Adrenal gland (tissue), 12 donors: ENCODE results near the gene FAM117B. TPM values are rescaled to one million over a fixed set of nuclear protein-coding genes. Genes with fewer than 3 reads are reported as not detected.

Experiments used
- DNase-seq, 7 donors: peaks; one replicate each; pipeline ENCODE4 v3.0.0-alpha.2; 2019 to 2020
- H3K27ac ChIP-seq, 5 donors: fragments of 200-600 bp; sonication (generic) in 4 of 5; 1 replicate in 3 of 5; 2 replicates in 2 of 5; pipeline versions ENCODE4 v1.5.1 to v1.8.0; 2016 to 2020; ENCODE audit warnings: mild to moderate bottlenecking in 1 of 5
- H3K27me3 ChIP-seq: fragments of 200-600 bp; 2 replicates; pipeline ENCODE4 v1.8.0; 2021
- H3K36me3 ChIP-seq, 2 donors: fragments of 200-600 bp; replicated peaks in 1 of 2; 1 replicate in 1 of 2; 2 replicates in 1 of 2; pipeline versions ENCODE4 v1.5.1 to v1.8.0; 2018 to 2022
- H3K4me1 ChIP-seq, 2 donors: fragments of 200-600 bp; replicated peaks in 1 of 2; 1 replicate in 1 of 2; 2 replicates in 1 of 2; pipeline versions ENCODE4 v1.5.1 to v1.8.0; 2018 to 2021
- H3K4me3 ChIP-seq, 4 donors: fragments of 200-600 bp; sonication (generic) in 3 of 4; one replicate each; pipeline ENCODE4 v1.5.1; 2016 to 2018
- H3K9me3 ChIP-seq, 3 donors: fragments of 200-600 bp; sonication (generic) in 1 of 3; replicated peaks in 1 of 3; 1 replicate in 2 of 3; 2 replicates in 1 of 3; pipeline versions ENCODE4 v1.5.1 to v1.8.0; 2016 to 2021
- CTCF ChIP-seq, 6 experiments: fragments of 450-650 bp in 4 of 6; fragments of 200-600 bp in 2 of 6; sonication (generic) in 1 of 6; IDR thresholded peaks; 1 replicate in 5 of 6; 2 replicates in 1 of 6; pipeline versions ENCODE4 v1.5.1 to v1.8.0; 2016 to 2021; ENCODE audit warnings: antibody characterized with exemption in 6 of 6, mild to moderate bottlenecking in 2 of 6, moderate library complexity in 1 of 6
- POLR2A ChIP-seq, 2 donors: fragments of 450-650 bp; IDR thresholded peaks; one replicate each; pipeline ENCODE4 v1.6.1; 2017; ENCODE audit warnings: antibody characterized with exemption in 2 of 2, mild to moderate bottlenecking in 2 of 2, moderate library complexity in 1 of 2
- WGBS, 4 donors: extraction: QIAGEN DNeasy Blood & Tissue Kit in 2 of 4; methylation state at CpG; one replicate each; pipeline versions ENCODE4 v1.1.5 to v1.1.7; 2013 to 2017; 5-methylcytosine and 5-hydroxymethylcytosine counted together
- intact Hi-C, 2 donors: fragments of 100-400 bp; cut with DNase I; formaldehyde crosslinking; loops; one replicate each; pipeline versions ENCODE4 v1.14.1 to v1.15.0; 2022 to 2023
- polyA plus RNA-seq, 3 donors: library from polyadenylated mRNA; stranded (reverse); fragments of 200-250 nt in 2 of 3; fragments of 350-450 nt in 1 of 3; fragmentation: Illumina TruSeq in 1 of 3; extraction: RNeasy Lipid Tissue Mini Kit (QIAGEN cat#74804) in 1 of 3; gene quantifications; one replicate each; pipeline ENCODE4 v1.2.3, GENCODE V29; 2013 to 2014
- total RNA-seq, 9 donors: library from RNA; depleted of rRNA in 4 of 9; stranded (reverse); fragments of >200 nt in 4 of 9; fragments of 120-200 nt in 1 of 9; fragmentation: NEBNext Ultra II Directional in 1 of 9; extraction: Animal tissue kit (Norgen Biotek cat#: 25700) in 1 of 9; gene quantifications; one replicate each; pipeline versions ENCODE4 v1.1.0 to v1.2.4, GENCODE V29; 2013 to 2023
- donor health status: healthy with polysubstance abuse.
- donor health status: Bipolar disorder and iron deficiency.
- donor health status: DM: yes; HTN: yes; CAD: no.
- donor health status: DM: no; HTN: no; CAD: no.
- donor health status: DM: no; HTN: no; CAD: no.
- donor health status: DM: yes; HTN: yes; CAD: no.

The FAM117B gene
- total and polyA plus RNA-seq, 12 donors = 4.7 to 48.2 (median 20.4) TPM

GRCh38 chr2:202612145-202612544 lies 22.6 kb upstream of the FAM117B start:
- H3K4me1 ChIP-seq = no peaks in the 10 kb centered on the region
- 82 to 90% (median 90%) methylated on average over 1 of the region's 1 CpG for WGBS, 4 donors
- intact Hi-C loops = no loop called here
- no peak overlapping the region for H3K4me3 ChIP-seq
- no peaks in the 10 kb centered on the region for H3K27me3 ChIP-seq
- H3K27ac ChIP-seq = no peak overlapping the region
- TF ChIP-seq POLR2A (IDR thresholded peaks at IDR 0.05) = no peak
- TF ChIP-seq CTCF (IDR thresholded peaks at IDR 0.05) = no peak
- no peaks in the 10 kb centered on the region for H3K36me3 ChIP-seq
- H3K9me3 ChIP-seq = no peaks in the 10 kb centered on the region
- DNase-seq = no peak

GRCh38 chr2:202613479-202613878 lies 21.3 kb upstream of the FAM117B start:
- no peak for DNase-seq
- Histone ChIP-seq H3K4me3 (no peak overlapping the region), H3K27ac (no peak overlapping the region), H3K27me3 (no peaks in the 10 kb centered on the region), H3K36me3 (no peaks in the 10 kb centered on the region), H3K9me3 (no peaks in the 10 kb centered on the region), H3K4me1 (no peaks in the 10 kb centered on the region)
- WGBS, 4 donors = 80 to 89% (median 83%) methylated on average over 2 to 4 of the region's 4 CpGs
- no peak for TF ChIP-seq CTCF (IDR thresholded peaks at IDR 0.05)
- TF ChIP-seq POLR2A (IDR thresholded peaks at IDR 0.05) = no peak
- intact Hi-C loops = no loop called here

- 82 to 97% (median 92%) methylated on average over 3 to 5 of the region's 5 CpGs for WGBS, 4 donors
- H3K36me3 ChIP-seq = no peaks in the 10 kb centered on the region
- no peaks in the 10 kb centered on the region for H3K9me3 ChIP-seq
- TF ChIP-seq CTCF (IDR thresholded peaks at IDR 0.05) (no peak), POLR2A (IDR thresholded peaks at IDR 0.05) (no peak)
- intact Hi-C loops = no loop called here
- H3K4me3 ChIP-seq = no peak overlapping the region
- no peak for DNase-seq
- H3K27me3 ChIP-seq = no peaks in the 10 kb centered on the region
- H3K4me1 ChIP-seq = no peaks in the 10 kb centered on the region
- no peak overlapping the region for H3K27ac ChIP-seq
These were observed 10.6 kb upstream of the FAM117B start for GRCh38 chr2:202624133-202624532.

- intact Hi-C loops = no loop called here
- no peak overlapping the region for H3K27ac ChIP-seq
- H3K36me3 ChIP-seq = no peaks in the 10 kb centered on the region
- no peaks in the 10 kb centered on the region for H3K9me3 ChIP-seq
- TF ChIP-seq POLR2A (IDR thresholded peaks at IDR 0.05) (no peak), CTCF (IDR thresholded peaks at IDR 0.05) (no peak)
- DNase-seq = no peak
- H3K4me1 ChIP-seq = no peaks in the 10 kb centered on the region
- H3K4me3 ChIP-seq = no peak overlapping the region
- no peaks in the 10 kb centered on the region for H3K27me3 ChIP-seq
- WGBS, 4 donors = 72 to 82% (median 74%) methylated on average over 4 of the region's 4 CpGs
These were observed 7.7 kb upstream of the FAM117B start for GRCh38 chr2:202627042-202627441.
